WTC11 (cell line): ENCODE data around the gene NKAIN2. TPM values are rescaled to one million over a fixed set of nuclear protein-coding genes. Genes with fewer than 3 reads are reported as not detected.

Source experiments
- ATAC-seq: fragments of 200-7000 bp; cut with Tn5 transposase; 2 replicates; pipeline ENCODE4 v1.10.0; 2021; ENCODE audit warnings: mild to moderate bottlenecking, moderate library complexity
- CTCF ChIA-PET: fragments of 300-600 bp; sonication (Branson Sonifier 250); formaldehyde crosslinking; loops from one replicate; lab custom pipeline; 2021; ENCODE audit warnings: antibody characterized with exemption; lab: Charles Lee
- POLR2A ChIA-PET: fragments of 350-600 bp; sonication (Branson Sonifier 250); formaldehyde crosslinking; loops from one replicate; lab custom pipeline; 2021; ENCODE audit warnings: antibody characterized with exemption; lab: Charles Lee
- DNase-seq: peaks from one replicate; pipeline ENCODE4 v3.0.0; 2021; ENCODE audit warnings: low spot score
- H3K27ac Mint-ChIP-seq: 2 replicates; pipeline ENCODE4 v1.8.0; 2021; ENCODE audit warnings: mixed read lengths
- H3K27me3 Mint-ChIP-seq: 2 replicates; pipeline ENCODE4 v1.8.0; 2021; ENCODE audit warnings: low read depth, mild to moderate bottlenecking, moderate library complexity, mixed read lengths
- H3K36me3 Mint-ChIP-seq: 2 replicates; pipeline ENCODE4 v1.8.0; 2021; ENCODE audit warnings: mixed read lengths
- H3K4me1 Mint-ChIP-seq: 2 replicates; pipeline ENCODE4 v1.8.0; 2022; ENCODE audit warnings: mixed read lengths
- H3K4me3 Mint-ChIP-seq: 2 replicates; pipeline ENCODE4 v1.8.0; 2021; ENCODE audit warnings: mild to moderate bottlenecking, moderate library complexity, mixed read lengths
- H3K9me3 Mint-ChIP-seq: 2 replicates; pipeline ENCODE4 v1.8.0; 2021; ENCODE audit warnings: mixed read lengths
- ATF6 ChIP-seq: sonication (generic); formaldehyde crosslinking; IDR thresholded peaks from 2 replicates; pipeline ENCODE4 v1.8.1; 2023; ENCODE audit warnings: mild to moderate bottlenecking, missing genetic modification reagents
- E2F1 ChIP-seq: sonication (generic); formaldehyde crosslinking; IDR thresholded peaks from 2 replicates; pipeline ENCODE4 v1.8.0; 2022; ENCODE audit warnings: mild to moderate bottlenecking, missing genetic modification reagents
- EMX1 ChIP-seq: fragments of 250-450 bp; sonication (Bioruptor Pico); IDR thresholded peaks from 2 replicates; pipeline ENCODE4 v1.8.0; 2021; ENCODE audit warnings: mild to moderate bottlenecking
- GTF2I ChIP-seq: fragments of 250-450 bp; sonication (Bioruptor Pico); conservative IDR thresholded peaks from 2 replicates; pipeline ENCODE4 v1.4.0; 2021; ENCODE audit warnings: mild to moderate bottlenecking
- HMGA2 ChIP-seq: fragments of 250-450 bp; sonication (Bioruptor Pico); IDR thresholded peaks from 2 replicates; pipeline ENCODE4 v1.4.0; 2021; ENCODE audit warnings: mild to moderate bottlenecking, moderate library complexity
- JUN ChIP-seq: sonication (generic); formaldehyde crosslinking; IDR thresholded peaks from 2 replicates; pipeline ENCODE4 v1.8.0; 2023; ENCODE audit warnings: mild to moderate bottlenecking, missing genetic modification reagents
- MYBL2 ChIP-seq: sonication (generic); formaldehyde crosslinking; IDR thresholded peaks from 2 replicates; pipeline ENCODE4 v1.8.1; 2023; ENCODE audit warnings: mild to moderate bottlenecking, moderate library complexity, missing genetic modification reagents
- NFATC4 ChIP-seq: fragments of 250-450 bp; sonication (Bioruptor Pico); IDR thresholded peaks from 2 replicates; pipeline ENCODE4 v1.9.0; 2021; ENCODE audit warnings: mild to moderate bottlenecking
- NR2C2 ChIP-seq: sonication (generic); formaldehyde crosslinking; IDR thresholded peaks from 2 replicates; pipeline ENCODE4 v1.8.0; 2022; ENCODE audit warnings: mild to moderate bottlenecking, missing genetic modification reagents
- OVOL2 ChIP-seq: fragments of 250-450 bp; sonication (Bioruptor Pico); IDR thresholded peaks from 2 replicates; pipeline ENCODE4 v1.9.0; 2021; ENCODE audit warnings: mild to moderate bottlenecking, borderline replicate concordance
- PRRX2 ChIP-seq: fragments of 250-450 bp; sonication (Bioruptor Pico); IDR thresholded peaks from 2 replicates; pipeline ENCODE4 v1.8.0; 2021; ENCODE audit warnings: mild to moderate bottlenecking
- TCF7 ChIP-seq: sonication (generic); formaldehyde crosslinking; IDR thresholded peaks from 2 replicates; pipeline ENCODE4 v1.8.0; 2022; ENCODE audit warnings: mild to moderate bottlenecking, low read depth, missing genetic modification reagents, moderate library complexity
- TEAD1 ChIP-seq: sonication (generic); formaldehyde crosslinking; IDR thresholded peaks from 2 replicates; pipeline ENCODE4 v1.8.0; 2022; ENCODE audit warnings: mild to moderate bottlenecking, missing genetic modification reagents
- ZNF121 ChIP-seq: sonication (generic); formaldehyde crosslinking; IDR thresholded peaks from 2 replicates; pipeline ENCODE4 v1.8.0; 2023; ENCODE audit warnings: missing genetic modification reagents
- ZNF671 ChIP-seq: fragments of 250-450 bp; sonication (Bioruptor Pico); IDR thresholded peaks from 2 replicates; pipeline ENCODE4 v1.8.0; 2021; ENCODE audit warnings: mild to moderate bottlenecking
- total RNA-seq: library from RNA; stranded (reverse); gene quantifications from 3 replicates; pipeline ENCODE4 v1.2.3, GENCODE V29; 2021
- TF ChIP-seq, protein P1 (sequence below): sonication (generic); formaldehyde crosslinking; IDR thresholded peaks from 2 replicates; pipeline ENCODE4 v1.8.1; 2023; ENCODE audit warnings: mild to moderate bottlenecking, missing genetic modification reagents, moderate library complexity
- TF ChIP-seq, protein P2 (sequence below): sonication (generic); formaldehyde crosslinking; IDR thresholded peaks from 2 replicates; pipeline ENCODE4 v1.8.1; 2023; ENCODE audit warnings: mild to moderate bottlenecking, missing genetic modification reagents, borderline replicate concordance

Gene NKAIN2
- total RNA-seq, 1 experiment from 2014 or later = 0.33 TPM

- TF ChIP-seq E2F1 (CRISPR knock-in tag) = no peak
- TF ChIP-seq EMX1 (CRISPR knock-in tag) = no peak
- TF ChIP-seq MYBL2 (CRISPR knock-in tag) = no peak
- TF ChIP-seq JUN (CRISPR knock-in tag) = no peak
Observed at GRCh38 chr6:123953920-123954319, 150.3 kb downstream of the NKAIN2 start (continued).

- Mint-ChIP-seq H3K27me3 (no peaks in the 10 kb centered on the region), H3K36me3 (no peaks in the 10 kb centered on the region), H3K4me3 (no peak overlapping the region), H3K4me1 (no peaks in the 10 kb centered on the region), H3K27ac (no peak overlapping the region), H3K9me3 (no peaks in the 10 kb centered on the region)
- DNase-seq (no peak), ATAC-seq (no peak)
- ChIA-PET POLR2A (no interaction called here), CTCF (no interaction called here)
- TF ChIP-seq GTF2I (CRISPR knock-in tag) (no peak), ZNF121 (CRISPR knock-in tag) (no peak), ZNF671 (CRISPR knock-in tag) (no peak), ATF6 (CRISPR knock-in tag) (no peak), OVOL2 (CRISPR knock-in tag) (no peak), TEAD1 (CRISPR knock-in tag) (no peak), PRRX2 (CRISPR knock-in tag) (no peak), HMGA2 (CRISPR knock-in tag) (no peak), NR2C2 (CRISPR knock-in tag) (no peak), JUN (CRISPR knock-in tag) (no peak), NFATC4 (CRISPR knock-in tag) (no peak), E2F1 (CRISPR knock-in tag) (no peak), EMX1 (CRISPR knock-in tag) (no peak), TCF7 (CRISPR knock-in tag) (no peak)
- TF ChIP-seq, protein P1, sequence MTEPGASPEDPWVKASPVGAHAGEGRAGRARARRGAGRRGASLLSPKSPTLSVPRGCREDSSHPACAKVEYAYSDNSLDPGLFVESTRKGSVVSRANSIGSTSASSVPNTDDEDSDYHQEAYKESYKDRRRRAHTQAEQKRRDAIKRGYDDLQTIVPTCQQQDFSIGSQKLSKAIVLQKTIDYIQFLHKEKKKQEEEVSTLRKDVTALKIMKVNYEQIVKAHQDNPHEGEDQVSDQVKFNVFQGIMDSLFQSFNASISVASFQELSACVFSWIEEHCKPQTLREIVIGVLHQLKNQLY = no peak
- TF ChIP-seq, protein P2, sequence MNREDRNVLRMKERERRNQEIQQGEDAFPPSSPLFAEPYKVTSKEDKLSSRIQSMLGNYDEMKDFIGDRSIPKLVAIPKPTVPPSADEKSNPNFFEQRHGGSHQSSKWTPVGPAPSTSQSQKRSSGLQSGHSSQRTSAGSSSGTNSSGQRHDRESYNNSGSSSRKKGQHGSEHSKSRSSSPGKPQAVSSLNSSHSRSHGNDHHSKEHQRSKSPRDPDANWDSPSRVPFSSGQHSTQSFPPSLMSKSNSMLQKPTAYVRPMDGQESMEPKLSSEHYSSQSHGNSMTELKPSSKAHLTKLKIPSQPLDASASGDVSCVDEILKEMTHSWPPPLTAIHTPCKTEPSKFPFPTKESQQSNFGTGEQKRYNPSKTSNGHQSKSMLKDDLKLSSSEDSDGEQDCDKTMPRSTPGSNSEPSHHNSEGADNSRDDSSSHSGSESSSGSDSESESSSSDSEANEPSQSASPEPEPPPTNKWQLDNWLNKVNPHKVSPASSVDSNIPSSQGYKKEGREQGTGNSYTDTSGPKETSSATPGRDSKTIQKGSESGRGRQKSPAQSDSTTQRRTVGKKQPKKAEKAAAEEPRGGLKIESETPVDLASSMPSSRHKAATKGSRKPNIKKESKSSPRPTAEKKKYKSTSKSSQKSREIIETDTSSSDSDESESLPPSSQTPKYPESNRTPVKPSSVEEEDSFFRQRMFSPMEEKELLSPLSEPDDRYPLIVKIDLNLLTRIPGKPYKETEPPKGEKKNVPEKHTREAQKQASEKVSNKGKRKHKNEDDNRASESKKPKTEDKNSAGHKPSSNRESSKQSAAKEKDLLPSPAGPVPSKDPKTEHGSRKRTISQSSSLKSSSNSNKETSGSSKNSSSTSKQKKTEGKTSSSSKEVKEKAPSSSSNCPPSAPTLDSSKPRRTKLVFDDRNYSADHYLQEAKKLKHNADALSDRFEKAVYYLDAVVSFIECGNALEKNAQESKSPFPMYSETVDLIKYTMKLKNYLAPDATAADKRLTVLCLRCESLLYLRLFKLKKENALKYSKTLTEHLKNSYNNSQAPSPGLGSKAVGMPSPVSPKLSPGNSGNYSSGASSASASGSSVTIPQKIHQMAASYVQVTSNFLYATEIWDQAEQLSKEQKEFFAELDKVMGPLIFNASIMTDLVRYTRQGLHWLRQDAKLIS = no peak
Observed at GRCh38 chr6:123956492-123957139, 153.0 kb downstream of the NKAIN2 start.
